Calu3 (cell line): ENCODE results near the gene ST6GALNAC3. TPM values are rescaled to one million over a fixed set of nuclear protein-coding genes. Genes with fewer than 3 reads are reported as not detected.

Source experiments
- BruUV-seq: library from RNA; stranded (reverse); fragments of 400-500 nt; replicated peaks from 2 replicates; lab custom pipeline; 2021; lab: Mats Ljungman, UMichigan
- CTCF ChIA-PET: fragments of 300-600 bp; sonication (Branson Sonifier 250); formaldehyde crosslinking; loops from one replicate; lab custom pipeline; 2022; ENCODE audit warnings: antibody characterized with exemption; lab: Charles Lee
- DNase-seq: peaks from one replicate; pipeline ENCODE4 v3.0.0; 2022
- H3K27ac Mint-ChIP-seq: one replicate; pipeline ENCODE4 v1.8.0; 2022; ENCODE audit warnings: mixed read lengths; ENCODE audit not compliant: unreplicated experiment
- H3K27me3 Mint-ChIP-seq: one replicate; pipeline ENCODE4 v1.8.0; 2022; ENCODE audit warnings: mixed read lengths; ENCODE audit not compliant: unreplicated experiment
- H3K36me3 Mint-ChIP-seq: one replicate; pipeline ENCODE4 v1.8.0; 2022; ENCODE audit warnings: mild to moderate bottlenecking, moderate library complexity, mixed read lengths; ENCODE audit not compliant: insufficient read depth, unreplicated experiment
- H3K4me1 Mint-ChIP-seq: one replicate; pipeline ENCODE4 v1.8.0; 2022; ENCODE audit warnings: mild to moderate bottlenecking, low read depth, mixed read lengths; ENCODE audit not compliant: unreplicated experiment
- H3K4me3 Mint-ChIP-seq: one replicate; pipeline ENCODE4 v1.8.0; 2022; ENCODE audit warnings: mild to moderate bottlenecking, low read depth, moderate library complexity, mixed read lengths; ENCODE audit not compliant: unreplicated experiment
- H3K9me3 Mint-ChIP-seq: one replicate; pipeline ENCODE4 v1.8.0; 2022; ENCODE audit warnings: low read depth, mixed read lengths; ENCODE audit not compliant: unreplicated experiment
- CTCF ChIP-seq: fragments of 200-600 bp; IDR thresholded peaks from one replicate; pipeline ENCODE4 v1.8.0; 2022; ENCODE audit warnings: antibody characterized with exemption; ENCODE audit not compliant: unreplicated experiment
- intact Hi-C: fragments of 100-400 bp; cut with micrococcal nuclease; formaldehyde crosslinking; loops from one replicate; pipeline ENCODE4 v1.10.0; 2022; ENCODE audit not compliant: unreplicated experiment
- total RNA-seq: library from RNA; stranded (reverse); gene quantifications from 2 replicates; pipeline ENCODE4 v1.2.3, GENCODE V29; 2022

ST6GALNAC3 gene
- total RNA-seq, 1 experiment from 2014 or later = 0.87 TPM

DNA sequence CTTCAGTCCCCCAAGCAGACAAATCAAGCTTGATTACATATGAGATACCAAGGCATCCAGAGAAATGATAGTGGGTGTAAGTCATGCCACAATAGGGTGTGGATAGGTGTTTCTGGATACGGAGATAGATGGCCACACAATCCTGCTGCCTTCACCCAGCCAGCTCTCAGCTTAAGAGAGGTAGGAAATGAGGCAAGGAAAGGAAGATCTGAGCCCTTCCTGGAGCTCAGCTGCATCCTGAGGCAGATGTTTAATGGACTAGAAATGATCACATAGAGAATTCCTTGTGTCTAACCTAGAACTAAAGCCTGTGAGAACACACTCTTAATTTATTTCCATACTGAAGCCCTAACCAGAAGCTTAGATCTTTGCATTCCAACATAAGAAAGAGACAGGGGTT, 210.3 kb downstream of the ST6GALNAC3 start:
- intact Hi-C loops = no loop called here

DNA sequence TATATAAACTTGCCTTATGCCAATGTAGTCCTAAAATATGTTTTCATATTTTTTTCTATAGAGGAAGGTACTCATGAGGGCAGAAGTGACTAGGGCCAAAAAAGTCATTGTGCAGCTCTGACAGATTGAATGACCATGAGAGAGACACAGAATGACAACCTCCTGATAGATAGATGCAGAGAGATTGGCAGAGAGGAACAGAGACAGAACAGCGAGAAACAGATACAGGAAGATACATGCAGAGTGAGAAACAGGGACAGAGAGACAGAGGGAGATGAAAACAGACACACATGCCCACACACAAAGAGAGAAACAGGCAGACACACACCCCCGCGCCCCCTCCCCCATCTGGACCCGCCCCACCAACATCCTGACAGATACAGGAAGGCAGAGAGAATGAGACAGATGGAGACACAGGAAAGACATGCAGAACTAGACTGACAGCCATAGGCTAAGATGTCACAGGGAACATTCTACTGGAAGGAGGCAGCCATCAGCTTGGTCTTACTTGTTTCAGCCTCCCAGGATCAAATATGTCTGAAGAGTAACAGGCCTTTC, 211.1 kb downstream of the ST6GALNAC3 start:
- TF ChIP-seq CTCF = no peak
- DNase-seq = no peak
- CTCF ChIA-PET = no interaction called here
- BruUV-seq = no TSS peak
- H3K9me3 Mint-ChIP-seq = no peaks in the 10 kb centered on the region
- H3K27ac Mint-ChIP-seq = no peak overlapping the region
- no peak overlapping the region for H3K4me3 Mint-ChIP-seq
- no peaks in the 10 kb centered on the region for H3K4me1 Mint-ChIP-seq
- intact Hi-C loops = no loop called here
- no peaks in the 10 kb centered on the region for H3K36me3 Mint-ChIP-seq
- no peaks in the 10 kb centered on the region for H3K27me3 Mint-ChIP-seq

More for the DNA sequence above, 210.3 kb downstream of the ST6GALNAC3 start:
- H3K36me3 Mint-ChIP-seq = no peaks in the 10 kb centered on the region
- no TSS peak for BruUV-seq
- H3K27me3 Mint-ChIP-seq = no peaks in the 10 kb centered on the region
- H3K9me3 Mint-ChIP-seq = no peaks in the 10 kb centered on the region
- H3K4me3 Mint-ChIP-seq = no peak overlapping the region
- no peak overlapping the region for H3K27ac Mint-ChIP-seq
- no peaks in the 10 kb centered on the region for H3K4me1 Mint-ChIP-seq
- TF ChIP-seq CTCF = no peak
- CTCF ChIA-PET = no interaction called here
- DNase-seq = no peak

GRCh38 chr1:76287917-76288316, 213.4 kb downstream of the ST6GALNAC3 start:
- intact Hi-C loops = no loop called here

DNA sequence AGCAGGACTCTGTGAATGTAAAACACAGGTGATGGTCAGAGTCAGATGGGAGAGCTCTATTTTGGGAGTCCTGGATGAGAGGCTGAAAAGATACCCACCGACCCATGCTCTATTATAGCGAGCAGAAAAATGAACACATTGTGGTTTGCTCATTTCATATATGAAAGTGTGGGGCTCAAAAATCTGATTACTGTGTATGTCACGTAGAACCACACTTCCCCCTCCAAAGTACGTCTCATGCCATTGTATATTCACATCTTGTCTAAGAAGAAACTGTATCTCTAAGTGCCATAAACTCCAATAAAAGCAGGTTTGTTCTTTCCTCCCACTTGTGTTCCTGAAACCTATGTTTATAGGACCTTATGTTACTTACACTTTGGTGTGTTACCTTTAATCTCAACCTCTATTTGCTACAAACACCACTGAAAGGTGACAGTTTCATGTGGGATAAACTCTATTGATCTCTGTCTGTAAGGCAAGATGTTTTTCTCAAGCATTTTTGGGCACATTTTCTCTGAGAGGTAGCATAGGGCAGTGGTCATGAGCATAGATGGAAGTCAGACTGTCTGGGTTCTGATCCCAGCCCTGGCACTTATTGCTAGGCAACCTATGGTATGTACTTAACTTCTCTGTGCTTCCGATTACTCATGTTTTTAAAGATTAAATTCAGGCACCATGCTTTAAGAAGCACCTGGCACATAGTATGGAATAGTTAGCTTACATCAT, 214.4 kb downstream of the ST6GALNAC3 start:
- CTCF ChIA-PET = no interaction called here
- H3K27ac Mint-ChIP-seq = no peak overlapping the region
- no TSS peak for BruUV-seq
- no peaks in the 10 kb centered on the region for H3K9me3 Mint-ChIP-seq
- intact Hi-C loops = no loop called here
- TF ChIP-seq CTCF = no peak
- no peak for DNase-seq
- no peaks in the 10 kb centered on the region for H3K36me3 Mint-ChIP-seq
- no peaks in the 10 kb centered on the region for H3K4me1 Mint-ChIP-seq
- no peak overlapping the region for H3K4me3 Mint-ChIP-seq
- no peaks in the 10 kb centered on the region for H3K27me3 Mint-ChIP-seq

More at GRCh38 chr1:76287917-76288316, 213.4 kb downstream of the ST6GALNAC3 start:
- no peaks in the 10 kb centered on the region for H3K36me3 Mint-ChIP-seq
- no peak overlapping the region for H3K4me3 Mint-ChIP-seq
- no peaks in the 10 kb centered on the region for H3K9me3 Mint-ChIP-seq
- TF ChIP-seq CTCF = no peak
- no peak for DNase-seq
- CTCF ChIA-PET = no interaction called here
- H3K27ac Mint-ChIP-seq = no peak overlapping the region
- no TSS peak for BruUV-seq
- no peaks in the 10 kb centered on the region for H3K27me3 Mint-ChIP-seq
- no peaks in the 10 kb centered on the region for H3K4me1 Mint-ChIP-seq
